Endothelial cell of umbilical vein (primary cell): Measurements from ENCODE around the gene TULP1. TPM values are rescaled to one million over a fixed set of nuclear protein-coding genes. Genes with fewer than 3 reads are reported as not detected.

Experiments used
- BruUV-seq: library from RNA; stranded (reverse); fragments of 400-500 nt; replicated peaks from 2 replicates; lab custom pipeline; 2021; lab: Mats Ljungman, UMichigan
- CTCF ChIA-PET: fragments of 300-600, 350-600 bp; sonication (Branson Sonifier 250); formaldehyde crosslinking; loops from one replicate; lab custom pipeline; 2021; ENCODE audit warnings: antibody characterized with exemption, inconsistent platforms; lab: Charles Lee
- POLR2A ChIA-PET: fragments of 300-600, 350-600 bp; sonication (Branson Sonifier 250); formaldehyde crosslinking; loops from one replicate; lab custom pipeline; 2021; ENCODE audit warnings: antibody characterized with exemption, inconsistent platforms; lab: Charles Lee
- DNase-seq: peaks from one replicate; pipeline ENCODE4 v3.0.0-alpha.2; 2011; ENCODE audit warnings: low read depth, low spot score
- FAIRE-seq: peaks from 2 replicates; lab custom pipeline; 2011; peaks lifted over from hg19 to GRCh38; lab: Jason Lieb, UNC
- H2AFZ ChIP-seq: 2 replicates; pipeline ENCODE4 v1.6.0; 2012; ENCODE audit warnings: low read depth, low read length, control low read depth, inconsistent platforms
- H3K27ac ChIP-seq: 2 replicates; pipeline ENCODE4 v1.5.1; 2011; ENCODE audit warnings: low read depth, mild to moderate bottlenecking, control low read depth, low read length, moderate library complexity; ENCODE audit not compliant: insufficient read depth
- H3K27me3 ChIP-seq, 2 experiments: 2 replicates each; pipeline versions ENCODE4 v1.6.0 to v1.6.1; 2011; ENCODE audit warnings: low read length in 2 of 2, mixed read lengths in 1 of 2; ENCODE audit not compliant: control insufficient read depth in 2 of 2, insufficient read depth in 2 of 2
- H3K36me3 ChIP-seq, 2 experiments: 2 replicates in 1 of 2; 3 replicates in 1 of 2; pipeline ENCODE4 v1.5.1; 2011; ENCODE audit warnings: low read length in 2 of 2, mild to moderate bottlenecking in 1 of 2, moderate library complexity in 1 of 2; ENCODE audit not compliant: control insufficient read depth in 2 of 2, insufficient read depth in 2 of 2; ENCODE audit errors: extremely low read depth in 1 of 2
- H3K4me1 ChIP-seq: 3 replicates; pipeline ENCODE4 v1.5.1; 2011; ENCODE audit warnings: mild to moderate bottlenecking, low read length; ENCODE audit not compliant: control insufficient read depth, insufficient read depth; ENCODE audit errors: extremely low read depth
- H3K4me2 ChIP-seq: 2 replicates; pipeline ENCODE4 v1.6.1; 2011; ENCODE audit warnings: low read length, control low read depth, mixed read lengths; ENCODE audit not compliant: insufficient read depth
- H3K4me3 ChIP-seq, 3 experiments: fragments of 200-600 bp in 1 of 3; sonication (generic), shearing (Covaris generic) in 1 of 3; replicated peaks in 1 of 3; 2 replicates each; pipeline ENCODE4 v1.5.1; 2011 to 2016; ENCODE audit warnings: control low read depth in 3 of 3, low read length in 3 of 3, mild to moderate bottlenecking in 2 of 3, inconsistent platforms in 1 of 3, low read depth in 1 of 3, moderate library complexity in 1 of 3; ENCODE audit not compliant: insufficient read depth in 1 of 3
- H3K79me2 ChIP-seq: 2 replicates; pipeline ENCODE4 v1.6.0; 2012; ENCODE audit warnings: low read length, inconsistent platforms; ENCODE audit not compliant: control insufficient read depth, insufficient read depth
- H3K9ac ChIP-seq: replicated peaks from 2 replicates; pipeline ENCODE3; 2011; ENCODE audit warnings: low read length, control low read depth; ENCODE audit not compliant: insufficient read depth; ENCODE audit errors: extremely low read depth
- H3K9me1 ChIP-seq: replicated peaks from 3 replicates; pipeline ENCODE4 v1.6.0; 2011; ENCODE audit warnings: mild to moderate bottlenecking, low read length; ENCODE audit not compliant: control insufficient read depth, insufficient read depth; ENCODE audit errors: extremely low read depth
- H3K9me3 ChIP-seq: replicated peaks from 2 replicates; pipeline ENCODE4 v1.5.1; 2012; ENCODE audit warnings: low read length, inconsistent platforms; ENCODE audit not compliant: control insufficient read depth, insufficient read depth
- H4K20me1 ChIP-seq: replicated peaks from 2 replicates; pipeline ENCODE3; 2011; ENCODE audit warnings: mild to moderate bottlenecking, low read length; ENCODE audit not compliant: control insufficient read depth, insufficient read depth; ENCODE audit errors: extremely low read depth
- EZH2 ChIP-seq: IDR thresholded peaks from 2 replicates; pipeline ENCODE4 v1.6.1; 2012; ENCODE audit warnings: borderline replicate concordance, low read depth, mild to moderate bottlenecking, moderate library complexity, low read length, inconsistent platforms; ENCODE audit not compliant: severe bottlenecking
- FOS ChIP-seq: IDR thresholded peaks from 2 replicates; pipeline ENCODE4 v1.6.1; 2011; ENCODE audit warnings: mild to moderate bottlenecking, low read length, moderate library complexity, borderline replicate concordance; ENCODE audit not compliant: insufficient read depth
- GATA2 ChIP-seq: IDR thresholded peaks from 2 replicates; pipeline ENCODE4 v1.7.0; 2011; ENCODE audit warnings: low read depth, mild to moderate bottlenecking, moderate library complexity, mixed read lengths, low read length; ENCODE audit not compliant: insufficient read length, insufficient read depth
- JUN ChIP-seq: IDR thresholded peaks from 2 replicates; pipeline ENCODE4 v1.6.1; 2011; ENCODE audit warnings: borderline replicate concordance, low read depth; ENCODE audit not compliant: insufficient read length, insufficient read depth
- MYC ChIP-seq: IDR thresholded peaks from one replicate; pipeline ENCODE4 v1.6.1; 2011; ENCODE audit warnings: mild to moderate bottlenecking, low read depth, low read length
- POLR2A ChIP-seq: IDR thresholded peaks from 2 replicates; pipeline ENCODE4 v1.6.1; 2012; ENCODE audit warnings: low read depth, mild to moderate bottlenecking, control low read depth, low read length
- POLR2AphosphoS5 ChIP-seq: IDR thresholded peaks from 2 replicates; pipeline ENCODE4 v1.6.1; 2012; ENCODE audit warnings: low read depth, mild to moderate bottlenecking, control low read depth, low read length, moderate library complexity; ENCODE audit not compliant: insufficient read depth
- dilution Hi-C: fragments of 300-500 bp; cut with MboI; formaldehyde crosslinking; loops from one replicate; pipeline ENCODE4 v1.15.0; 2019; ENCODE audit warnings: low sequenced_read_pairs; ENCODE audit not compliant: extremely low pct_ligation_motif_present
- intact Hi-C: fragments of 100-400 bp; cut with micrococcal nuclease; formaldehyde crosslinking; loops from one replicate; pipeline ENCODE4 v1.10.0; 2022
- polyA plus RNA-seq, 4 experiments: library from polyadenylated mRNA; depleted of rRNA in 3 of 4; stranded (reverse) in 3 of 4; unstranded in 1 of 4; fragments of >200 nt; gene quantifications; 2 replicates each; pipeline versions ENCODE4 v1.2.1 to v1.2.3, GENCODE V29; 2011 to 2012; ENCODE audit warnings: missing spikeins in 1 of 4
- total RNA-seq: library from RNA; stranded (reverse); gene quantifications from 2 replicates; pipeline ENCODE4 v1.2.3, GENCODE V29; 2021
- TF ChIP-seq, protein P1 (sequence below), 2 donors: IDR thresholded peaks; 1 replicate in 1 of 2; 2 replicates in 1 of 2; pipeline ENCODE4 v1.5.1; 2011; ENCODE audit warnings: low read length in 2 of 2, mild to moderate bottlenecking in 2 of 2, moderate library complexity in 2 of 2, control low read depth in 1 of 2, inconsistent platforms in 1 of 2, low read depth in 1 of 2; ENCODE audit not compliant: insufficient read depth in 1 of 2; ENCODE audit errors: extremely low read depth in 1 of 2
- TF ChIP-seq, protein P2 (sequence below): IDR thresholded peaks from 2 replicates; pipeline ENCODE4 v1.6.1; 2011; ENCODE audit not compliant: insufficient read depth, insufficient read length

Gene TULP1
- total and polyA plus RNA-seq, 2 donors (not counting 3 experiments of a cell fraction or from before 2014, with no cell fraction given), result not detected

DNA sequence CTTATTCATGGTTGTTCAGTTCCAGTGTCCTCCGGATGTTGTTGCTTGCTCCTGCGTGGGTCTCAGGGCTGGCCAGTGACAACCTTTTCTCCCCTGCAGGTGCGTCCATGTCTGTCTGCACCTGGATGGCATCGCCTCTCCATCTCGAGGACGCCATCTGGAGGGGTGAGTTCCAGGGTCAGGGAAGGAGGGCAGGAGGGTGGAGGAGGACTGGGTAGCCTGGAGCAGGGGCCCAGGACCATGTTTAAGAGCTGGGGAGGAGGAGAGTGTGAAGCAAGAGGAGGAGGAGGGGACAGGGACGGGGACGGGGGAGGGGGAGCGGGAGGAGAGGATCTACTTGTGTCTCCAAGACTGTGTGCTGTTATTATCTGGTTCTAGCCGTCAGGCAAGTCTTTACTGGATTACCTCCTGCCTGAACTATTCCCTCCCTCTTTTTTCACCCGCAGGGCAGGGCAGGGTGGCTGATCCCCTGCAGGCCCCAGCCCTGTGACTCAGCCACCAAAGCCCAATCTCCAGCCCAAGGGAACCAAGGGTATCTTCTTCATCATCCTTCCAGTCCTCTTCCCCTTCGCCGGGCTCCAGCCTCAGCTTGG, 32.2 kb upstream of the TULP1 start:
- TF ChIP-seq EZH2 (no peak), MYC (no peak), GATA2 (no peak), POLR2AphosphoS5 (no peak), JUN (no peak), FOS (no peak), POLR2A (no peak)
- TF ChIP-seq, protein P1, sequence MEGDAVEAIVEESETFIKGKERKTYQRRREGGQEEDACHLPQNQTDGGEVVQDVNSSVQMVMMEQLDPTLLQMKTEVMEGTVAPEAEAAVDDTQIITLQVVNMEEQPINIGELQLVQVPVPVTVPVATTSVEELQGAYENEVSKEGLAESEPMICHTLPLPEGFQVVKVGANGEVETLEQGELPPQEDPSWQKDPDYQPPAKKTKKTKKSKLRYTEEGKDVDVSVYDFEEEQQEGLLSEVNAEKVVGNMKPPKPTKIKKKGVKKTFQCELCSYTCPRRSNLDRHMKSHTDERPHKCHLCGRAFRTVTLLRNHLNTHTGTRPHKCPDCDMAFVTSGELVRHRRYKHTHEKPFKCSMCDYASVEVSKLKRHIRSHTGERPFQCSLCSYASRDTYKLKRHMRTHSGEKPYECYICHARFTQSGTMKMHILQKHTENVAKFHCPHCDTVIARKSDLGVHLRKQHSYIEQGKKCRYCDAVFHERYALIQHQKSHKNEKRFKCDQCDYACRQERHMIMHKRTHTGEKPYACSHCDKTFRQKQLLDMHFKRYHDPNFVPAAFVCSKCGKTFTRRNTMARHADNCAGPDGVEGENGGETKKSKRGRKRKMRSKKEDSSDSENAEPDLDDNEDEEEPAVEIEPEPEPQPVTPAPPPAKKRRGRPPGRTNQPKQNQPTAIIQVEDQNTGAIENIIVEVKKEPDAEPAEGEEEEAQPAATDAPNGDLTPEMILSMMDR (IDR thresholded peaks at IDR 0.05; ENCODE audit: extremely low read depth in 1 of 2, insufficient read depth in 1 of 2, low read depth in 1 of 2, low read length in 2 of 2), result no peak
- TF ChIP-seq, protein P2, sequence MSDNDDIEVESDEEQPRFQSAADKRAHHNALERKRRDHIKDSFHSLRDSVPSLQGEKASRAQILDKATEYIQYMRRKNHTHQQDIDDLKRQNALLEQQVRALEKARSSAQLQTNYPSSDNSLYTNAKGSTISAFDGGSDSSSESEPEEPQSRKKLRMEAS, result no peak
- Histone ChIP-seq H3K27ac (no peak overlapping the region), H3K79me2 (no peaks in the 10 kb centered on the region), H2AFZ (no peak overlapping the region), H3K9me3 (no peaks in the 10 kb centered on the region), H3K27me3 (peaks cover 3 to 9% of the 10 kb centered on the region in 2 experiments), H3K9ac (no peak overlapping the region), H3K4me2 (no peak overlapping the region), H3K36me3 (no peaks in the 10 kb centered on the region), H4K20me1 (no peaks in the 10 kb centered on the region), H3K9me1 (no peaks in the 10 kb centered on the region), H3K4me3 (no peak overlapping the region), H3K4me1 (no peaks in the 10 kb centered on the region)
- ChIA-PET CTCF (interaction anchor here (5.1 kb wide), 1 partner anchor 7 kb away, joined by 31 read pairs; no protein-coding TSS in a partner anchor), POLR2A (no interaction called here)
- intact Hi-C loops (no loop called here), dilution Hi-C loops (no loop called here)
- no peak for FAIRE-seq
- no peak for DNase-seq
- no TSS peak for BruUV-seq
